ENCODE results near the gene LEKR1. TPM values are rescaled to one million over a fixed set of nuclear protein-coding genes. Genes with fewer than 3 reads are reported as not detected.

Gene LEKR1
- total and polyA plus RNA-seq, 2 of the 13 experiments (the other 11 are each of a cell fraction or from before 2014, with no cell fraction given): 0.49 to 1.5 TPM

DNA sequence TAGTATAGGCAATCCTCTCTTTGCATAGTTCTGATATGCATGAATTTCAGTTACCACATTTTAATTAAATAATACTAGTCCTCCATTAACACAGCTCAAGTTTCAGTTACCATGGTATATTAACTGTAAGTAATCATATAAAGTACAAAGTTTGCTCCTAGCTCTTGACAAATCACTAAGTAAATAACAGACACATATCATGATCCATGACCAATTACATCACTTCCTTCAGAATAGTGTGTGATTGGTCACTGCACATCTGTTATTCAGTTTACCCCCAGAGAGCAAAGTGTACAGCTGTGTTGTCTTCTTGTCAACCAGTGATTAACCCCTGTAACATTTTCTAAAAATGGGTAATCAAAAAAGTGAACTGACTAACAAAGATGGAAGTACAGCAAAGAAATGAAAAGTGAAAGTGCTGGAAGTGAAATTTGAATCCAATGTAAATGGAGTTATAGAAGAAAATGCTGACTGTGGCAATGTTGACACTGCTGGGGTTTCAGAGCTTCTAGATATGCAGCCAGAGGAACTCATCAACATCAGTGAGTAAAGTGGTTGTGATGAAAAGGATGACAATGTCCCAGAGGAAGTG, 30.2 kb upstream of the LEKR1 start (continued):
- TF ChIP-seq, protein P1, sequence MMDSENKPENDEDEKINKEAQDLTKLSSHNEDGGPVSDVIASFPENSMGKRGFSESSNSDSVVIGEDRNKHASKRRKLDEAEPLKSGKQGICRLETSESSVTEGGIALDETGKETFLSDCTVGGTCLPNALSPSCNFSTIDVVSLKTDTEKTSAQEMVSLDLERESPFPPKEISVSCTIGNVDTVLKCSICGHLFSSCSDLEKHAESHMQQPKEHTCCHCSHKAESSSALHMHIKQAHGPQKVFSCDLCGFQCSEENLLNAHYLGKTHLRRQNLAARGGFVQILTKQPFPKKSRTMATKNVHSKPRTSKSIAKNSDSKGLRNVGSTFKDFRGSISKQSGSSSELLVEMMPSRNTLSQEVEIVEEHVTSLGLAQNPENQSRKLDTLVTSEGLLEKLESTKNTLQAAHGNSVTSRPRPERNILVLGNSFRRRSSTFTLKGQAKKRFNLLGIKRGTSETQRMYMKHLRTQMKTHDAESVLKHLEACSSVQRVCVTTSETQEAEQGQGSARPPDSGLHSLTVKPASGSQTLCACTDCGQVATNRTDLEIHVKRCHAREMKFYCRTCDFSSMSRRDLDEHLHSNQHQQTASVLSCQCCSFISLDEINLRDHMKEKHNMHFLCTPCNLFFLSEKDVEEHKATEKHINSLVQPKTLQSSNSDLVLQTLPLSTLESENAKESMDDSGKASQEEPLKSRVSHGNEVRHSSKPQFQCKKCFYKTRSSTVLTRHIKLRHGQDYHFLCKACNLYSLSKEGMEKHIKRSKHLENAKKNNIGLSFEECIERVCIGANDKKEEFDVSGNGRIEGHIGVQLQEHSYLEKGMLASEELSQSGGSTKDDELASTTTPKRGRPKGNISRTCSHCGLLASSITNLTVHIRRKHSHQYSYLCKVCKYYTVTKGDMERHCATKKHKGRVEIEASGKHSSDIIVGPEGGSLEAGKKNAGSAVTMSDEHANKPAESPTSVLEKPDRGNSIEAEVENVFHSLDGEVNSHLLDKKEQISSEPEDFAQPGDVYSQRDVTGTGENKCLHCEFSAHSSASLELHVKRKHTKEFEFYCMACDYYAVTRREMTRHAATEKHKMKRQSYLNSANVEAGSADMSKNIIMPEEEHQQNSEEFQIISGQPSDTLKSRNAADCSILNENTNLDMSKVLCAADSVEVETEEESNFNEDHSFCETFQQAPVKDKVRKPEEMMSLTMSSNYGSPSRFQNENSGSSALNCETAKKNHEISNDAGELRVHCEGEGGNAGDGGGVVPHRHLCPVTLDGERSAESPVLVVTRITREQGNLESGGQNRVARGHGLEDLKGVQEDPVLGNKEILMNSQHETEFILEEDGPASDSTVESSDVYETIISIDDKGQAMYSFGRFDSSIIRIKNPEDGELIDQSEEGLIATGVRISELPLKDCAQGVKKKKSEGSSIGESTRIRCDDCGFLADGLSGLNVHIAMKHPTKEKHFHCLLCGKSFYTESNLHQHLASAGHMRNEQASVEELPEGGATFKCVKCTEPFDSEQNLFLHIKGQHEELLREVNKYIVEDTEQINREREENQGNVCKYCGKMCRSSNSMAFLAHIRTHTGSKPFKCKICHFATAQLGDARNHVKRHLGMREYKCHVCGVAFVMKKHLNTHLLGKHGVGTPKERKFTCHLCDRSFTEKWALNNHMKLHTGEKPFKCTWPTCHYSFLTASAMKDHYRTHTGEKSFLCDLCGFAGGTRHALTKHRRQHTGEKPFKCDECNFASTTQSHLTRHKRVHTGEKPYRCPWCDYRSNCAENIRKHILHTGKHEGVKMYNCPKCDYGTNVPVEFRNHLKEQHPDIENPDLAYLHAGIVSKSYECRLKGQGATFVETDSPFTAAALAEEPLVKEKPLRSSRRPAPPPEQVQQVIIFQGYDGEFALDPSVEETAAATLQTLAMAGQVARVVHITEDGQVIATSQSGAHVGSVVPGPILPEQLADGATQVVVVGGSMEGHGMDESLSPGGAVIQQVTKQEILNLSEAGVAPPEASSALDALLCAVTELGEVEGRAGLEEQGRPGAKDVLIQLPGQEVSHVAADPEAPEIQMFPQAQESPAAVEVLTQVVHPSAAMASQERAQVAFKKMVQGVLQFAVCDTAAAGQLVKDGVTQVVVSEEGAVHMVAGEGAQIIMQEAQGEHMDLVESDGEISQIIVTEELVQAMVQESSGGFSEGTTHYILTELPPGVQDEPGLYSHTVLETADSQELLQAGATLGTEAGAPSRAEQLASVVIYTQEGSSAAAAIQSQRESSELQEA (CRISPR knock-in tag; IDR thresholded peaks at IDR 0.05; ENCODE audit: not compliant biosample characterization): no peak
- TF ChIP-seq ATF7 (IDR thresholded peaks at IDR 0.05) (peak; percentile 59; the same call in 1 of the 2 replicates), ATF7 (CRISPR knock-in tag; IDR thresholded peaks at IDR 0.05) (no peak), CC2D1A (CRISPR knock-in tag; IDR thresholded peaks at IDR 0.05) (no peak), RARA (CRISPR knock-in tag; IDR thresholded peaks at IDR 0.05) (peak; percentile 38; the same call in 1 of the 2 replicates), FOXK1 (CRISPR knock-in tag; IDR thresholded peaks at IDR 0.05; ENCODE audit: borderline replicate concordance, low read depth) (0 out of 2 replicates have a peak, but pooled peaks have one; percentile 40), ZNF143 (CRISPR knock-in tag; IDR thresholded peaks at IDR 0.05) (no peak), HNF4A (CRISPR knock-in tag; IDR thresholded peaks at IDR 0.05) (peak; percentile 80), ZIK1 (CRISPR knock-in tag; IDR thresholded peaks at IDR 0.05; ENCODE audit: borderline replicate concordance, low read depth) (no peak), IRF2 (CRISPR knock-in tag; IDR thresholded peaks at IDR 0.05) (0 out of 2 replicates have a peak, but pooled peaks have one; percentile 28), NCOA1 (CRISPR knock-in tag; IDR thresholded peaks at IDR 0.05) (no peak), MAFF (IDR thresholded peaks at IDR 0.05; ENCODE audit: low read depth, low read length) (peak; percentile 99), ZNF24 (IDR thresholded peaks at IDR 0.05) (0 out of 2 replicates have a peak, but pooled peaks have one; percentile 30), TOE1 (CRISPR knock-in tag; IDR thresholded peaks at IDR 0.05) (no peak), NR2F1 (CRISPR knock-in tag; IDR thresholded peaks at IDR 0.05) (peak in 1 of 2 experiments; percentile 25; a peak in 1 of 4 replicates), GABPB1 (CRISPR knock-in tag; IDR thresholded peaks at IDR 0.05) (peak; percentile 72), ZNF883 (CRISPR knock-in tag; IDR thresholded peaks at IDR 0.05; ENCODE audit: not compliant biosample characterization) (no peak), ATF1 (CRISPR knock-in tag; IDR thresholded peaks at IDR 0.05) (peak; percentile 34; the same call in 1 of the 2 replicates), ZNF550 (CRISPR knock-in tag; IDR thresholded peaks at IDR 0.05; ENCODE audit: borderline replicate concordance) (no peak), MBNL3 (CRISPR knock-in tag; conservative IDR thresholded peaks at IDR 0.05) (no peak), ZNF558 (CRISPR knock-in tag; IDR thresholded peaks at IDR 0.05; ENCODE audit: borderline replicate concordance) (no peak), PPARG (CRISPR knock-in tag; conservative IDR thresholded peaks at IDR 0.05) (peak; percentile 69; the same call in 1 of the 2 replicates), ZNF792 (CRISPR knock-in tag; IDR thresholded peaks at IDR 0.05) (no peak)
- TF ChIP-seq, protein P2, sequence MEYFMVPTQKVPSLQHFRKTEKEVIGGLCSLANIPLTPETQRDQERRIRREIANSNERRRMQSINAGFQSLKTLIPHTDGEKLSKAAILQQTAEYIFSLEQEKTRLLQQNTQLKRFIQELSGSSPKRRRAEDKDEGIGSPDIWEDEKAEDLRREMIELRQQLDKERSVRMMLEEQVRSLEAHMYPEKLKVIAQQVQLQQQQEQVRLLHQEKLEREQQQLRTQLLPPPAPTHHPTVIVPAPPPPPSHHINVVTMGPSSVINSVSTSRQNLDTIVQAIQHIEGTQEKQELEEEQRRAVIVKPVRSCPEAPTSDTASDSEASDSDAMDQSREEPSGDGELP (IDR thresholded peaks at IDR 0.05; ENCODE audit: borderline replicate concordance, low read depth): peak; percentile 76; the same call in 1 of the 2 replicates
